Measurements from ENCODE around the gene ARFGEF3.

The ARFGEF3 gene

GRCh38 chr6:138308731-138309110 is 147.0 kb downstream of the ARFGEF3 start:
- no peak for DNase-seq (ENCODE audit: low read depth in 2 of 2)

DNA sequence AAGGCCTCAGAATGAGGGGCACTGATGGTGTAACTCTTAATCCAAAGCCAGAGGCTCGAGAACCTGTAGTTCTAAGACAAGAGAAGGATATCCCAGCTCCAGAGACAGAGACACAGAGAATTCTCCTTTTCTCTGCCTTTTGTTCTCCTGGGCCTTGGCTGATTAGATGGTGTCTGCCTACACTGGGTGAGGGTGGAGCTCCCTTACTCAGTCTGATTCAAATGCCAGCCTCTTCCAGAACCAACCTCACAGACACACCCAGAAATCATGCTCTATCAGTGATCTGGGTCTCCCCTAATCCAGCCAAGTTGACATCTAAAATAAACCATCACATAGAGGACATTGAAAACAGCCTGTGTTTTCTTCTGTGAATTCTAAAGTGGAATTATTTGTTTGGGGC is 148.0 kb downstream of the ARFGEF3 start:
- DNase-seq (ENCODE audit: low read depth in 2 of 2), result no peak

DNA sequence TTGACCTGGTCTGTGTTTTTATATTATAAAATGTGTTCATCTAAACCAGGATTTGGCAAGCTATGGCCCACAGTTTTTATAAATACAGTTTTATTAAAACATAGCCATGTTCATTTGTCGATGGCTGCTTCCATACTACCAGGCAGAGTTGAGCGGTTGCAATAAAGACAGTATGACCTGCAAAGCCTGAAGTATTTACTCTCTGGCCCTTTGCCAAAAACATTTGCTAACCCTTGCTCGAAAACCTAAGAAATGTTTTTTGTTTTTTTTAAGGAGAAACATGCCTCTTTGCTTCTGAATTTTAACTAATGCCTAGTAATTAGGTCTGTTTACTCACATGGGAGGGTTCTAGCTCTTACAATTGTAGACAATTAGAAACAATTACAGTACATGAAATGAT is 148.6 kb downstream of the ARFGEF3 start:
- no peak for DNase-seq (ENCODE audit: low read depth in 2 of 2)

DNA sequence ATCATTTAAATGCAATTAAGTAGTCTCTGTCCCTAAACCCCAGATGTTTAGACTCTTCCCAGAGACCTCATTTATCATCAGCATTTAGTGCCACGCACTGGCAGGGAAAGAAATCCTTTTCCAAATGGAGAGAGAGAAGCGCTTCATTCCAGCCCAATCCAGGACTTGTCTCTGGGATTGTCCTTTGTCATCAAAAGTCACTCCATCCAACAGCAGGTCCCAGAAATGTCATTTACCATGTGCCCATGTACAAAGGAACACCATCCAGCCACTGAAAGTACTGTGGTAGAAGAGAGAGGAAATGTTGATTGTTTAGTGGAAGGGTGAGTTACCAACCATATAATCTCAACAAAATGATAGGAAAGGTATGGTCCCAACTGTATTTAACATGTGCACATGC is 149.1 kb downstream of the ARFGEF3 start:
- DNase-seq (ENCODE audit: low read depth in 2 of 2), result no peak

DNA sequence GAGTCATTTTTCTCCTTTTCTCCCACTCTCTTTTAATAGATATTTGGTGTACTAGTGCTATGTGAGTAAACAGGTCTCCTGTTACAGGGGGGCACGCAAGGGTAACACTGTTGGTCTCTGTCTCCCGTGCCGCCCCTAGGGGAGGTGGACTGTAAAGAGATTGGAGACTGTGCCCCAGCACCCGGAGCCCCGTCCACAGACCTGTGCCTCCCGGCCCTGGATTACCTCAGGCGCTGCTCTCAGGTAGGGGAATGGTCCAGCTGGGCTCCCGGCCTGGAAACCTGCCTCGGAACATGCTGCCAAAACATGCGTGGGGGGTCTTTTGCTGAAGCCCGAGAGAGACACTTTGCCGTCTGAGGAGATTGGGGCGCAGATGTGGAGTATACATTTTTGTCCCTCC is 149.5 kb downstream of the ARFGEF3 start:
- DNase-seq (ENCODE audit: low read depth in 2 of 2), result no peak

DNA sequence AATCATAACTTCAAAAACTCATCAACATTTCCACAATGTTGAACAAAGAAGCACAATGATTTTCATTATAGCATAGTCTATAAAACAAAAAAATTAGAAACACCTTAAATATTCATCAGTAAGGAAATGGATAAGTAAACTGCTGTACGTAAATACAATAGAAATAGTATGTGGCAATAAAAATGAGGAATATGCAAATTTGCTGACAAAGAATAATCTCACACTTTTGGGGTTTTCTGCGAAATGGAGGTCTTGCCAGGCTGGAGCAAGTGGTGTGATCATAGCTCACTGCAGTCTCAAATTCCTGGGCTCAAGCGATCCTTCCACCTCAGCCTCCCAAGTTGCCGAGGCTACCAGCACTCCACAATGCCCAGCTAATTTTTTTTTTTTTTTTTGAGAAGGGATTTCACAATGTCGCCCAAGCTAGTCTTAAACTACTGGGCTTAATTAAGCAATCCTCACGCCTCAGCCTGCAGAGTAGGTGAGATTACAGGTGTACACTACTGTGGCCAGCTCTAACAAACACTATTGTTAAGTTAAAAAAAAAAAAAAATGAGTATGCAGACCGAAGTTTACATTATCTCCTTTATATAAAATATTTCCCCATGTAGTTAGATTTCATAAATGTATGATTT is 157.1 kb downstream of the ARFGEF3 start:
- DNase-seq (ENCODE audit: low read depth in 2 of 2), result no peak

DNA sequence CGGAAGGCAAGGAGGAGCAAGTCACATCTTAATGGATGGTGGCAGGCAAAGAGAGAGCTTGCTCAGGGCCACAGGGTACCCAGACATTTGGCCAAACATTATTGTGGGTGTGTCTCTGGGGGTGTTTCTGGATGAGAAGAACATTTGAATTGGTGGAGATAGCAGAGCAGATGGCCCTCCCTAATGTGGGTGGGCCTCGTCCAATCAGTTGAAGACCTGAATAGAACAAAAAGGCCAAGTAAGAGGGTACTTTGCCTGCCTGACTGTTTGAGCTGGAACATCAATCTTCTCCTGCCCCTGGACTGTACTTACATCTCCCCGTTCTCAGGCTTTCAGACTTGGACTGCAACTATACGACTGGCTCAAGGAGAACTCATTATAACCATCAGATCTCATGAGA is 160.2 kb downstream of the ARFGEF3 start:
- DNase-seq (ENCODE audit: low read depth in 2 of 2), result no peak

DNA sequence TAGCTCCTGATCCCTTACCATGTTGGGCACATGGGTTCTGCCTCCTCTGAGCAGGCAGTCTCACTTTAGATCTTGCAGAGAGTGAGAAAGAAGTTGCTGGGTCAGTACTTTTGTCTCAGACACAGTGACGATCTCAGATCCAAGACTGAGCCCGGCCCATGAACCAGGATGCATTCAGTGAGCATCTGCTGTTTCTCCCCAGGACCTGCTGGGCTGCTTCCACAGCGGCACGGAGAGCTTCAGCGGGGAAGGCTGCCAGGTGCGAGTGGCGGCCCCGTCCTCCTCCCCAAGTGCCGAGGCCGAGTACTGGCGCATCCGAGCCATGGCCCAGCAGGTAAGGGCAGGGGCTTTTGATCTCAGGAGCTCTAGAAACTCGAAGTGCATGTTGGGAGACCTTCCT is 162.1 kb downstream of the ARFGEF3 start:
- no peak for DNase-seq (ENCODE audit: low read depth in 2 of 2)

GRCh38 chr6:138328210-138328609 is 166.5 kb downstream of the ARFGEF3 start:
- no peak for DNase-seq (ENCODE audit: low read depth in 2 of 2)

- DNase-seq (ENCODE audit: low read depth in 2 of 2), result no peak
Observed at GRCh38 chr6:138330763-138331162, 169.0 kb downstream of the ARFGEF3 start.

DNA sequence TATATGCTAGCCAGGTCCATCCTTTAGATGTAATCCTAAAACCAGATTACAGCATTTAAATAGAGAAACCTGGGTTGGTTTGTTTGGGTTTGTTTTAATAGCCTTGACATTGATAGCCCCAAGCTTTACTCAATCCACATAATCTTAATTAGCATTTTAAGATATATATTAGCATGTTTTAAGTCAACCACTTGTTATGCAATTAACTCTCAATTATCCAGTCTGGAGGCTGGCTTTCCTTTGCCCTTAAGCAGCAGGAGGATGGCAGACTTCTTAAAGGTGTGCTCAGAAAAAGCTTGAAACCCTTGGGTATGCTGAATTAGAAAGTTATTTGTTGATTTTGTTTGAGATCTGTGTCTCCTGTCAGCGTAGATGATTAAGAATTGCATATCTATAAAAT is 169.7 kb downstream of the ARFGEF3 start:
- no peak for DNase-seq (ENCODE audit: low read depth in 2 of 2)

GRCh38 chr6:138331984-138332383 is 170.2 kb downstream of the ARFGEF3 start:
- DNase-seq (ENCODE audit: low read depth in 2 of 2), result no peak

DNA sequence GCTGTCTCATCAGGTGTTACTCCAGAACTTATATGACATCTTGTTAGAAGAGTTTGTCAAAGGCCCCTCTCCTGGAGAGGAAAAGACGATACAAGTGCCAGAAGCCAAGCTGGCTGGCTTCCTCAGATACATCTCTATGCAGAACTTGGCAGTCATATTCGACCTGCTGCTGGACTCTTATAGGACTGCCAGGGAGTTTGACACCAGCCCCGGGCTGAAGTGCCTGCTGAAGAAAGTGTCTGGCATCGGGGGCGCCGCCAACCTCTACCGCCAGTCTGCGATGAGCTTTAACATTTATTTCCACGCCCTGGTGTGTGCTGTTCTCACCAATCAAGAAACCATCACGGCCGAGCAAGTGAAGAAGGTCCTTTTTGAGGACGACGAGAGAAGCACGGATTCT is 172.3 kb downstream of the ARFGEF3 start:
- DNase-seq (ENCODE audit: low read depth in 2 of 2), result no peak

- DNase-seq (ENCODE audit: low read depth in 2 of 2), result no peak
Observed at GRCh38 chr6:138334963-138335362, 173.2 kb downstream of the ARFGEF3 start.

- DNase-seq (ENCODE audit: low read depth in 2 of 2), result no peak
Observed at GRCh38 chr6:138336221-138336620, 174.5 kb downstream of the ARFGEF3 start.

- DNase-seq (ENCODE audit: low read depth in 2 of 2), result no peak
Observed at GRCh38 chr6:138337076-138337475, 175.3 kb downstream of the ARFGEF3 start.

DNA sequence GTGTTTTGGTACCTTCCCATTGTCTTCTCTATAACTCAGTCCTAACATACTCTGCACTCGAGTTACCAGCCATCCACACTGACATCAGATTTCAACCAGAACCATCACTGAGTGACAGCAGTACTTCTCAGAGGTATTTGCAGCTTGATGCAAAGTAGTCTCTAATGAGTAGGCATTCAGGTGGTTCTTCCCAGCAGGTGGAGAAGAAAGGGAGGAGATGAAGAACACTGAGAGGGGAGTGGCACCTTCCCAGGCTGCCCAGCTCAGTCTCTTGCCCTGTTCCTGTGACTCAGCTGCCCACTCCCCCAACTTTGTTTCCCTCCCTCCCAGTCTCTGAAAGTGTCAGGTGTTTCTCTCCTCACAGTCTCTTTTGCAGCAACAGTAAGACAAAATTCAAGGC is 177.3 kb downstream of the ARFGEF3 start:
- no peak for DNase-seq (ENCODE audit: low read depth in 2 of 2)

GRCh38 chr6:138341176-138341575 is 179.4 kb downstream of the ARFGEF3 start:
- DNase-seq (ENCODE audit: low read depth in 2 of 2), result no peak

DNA sequence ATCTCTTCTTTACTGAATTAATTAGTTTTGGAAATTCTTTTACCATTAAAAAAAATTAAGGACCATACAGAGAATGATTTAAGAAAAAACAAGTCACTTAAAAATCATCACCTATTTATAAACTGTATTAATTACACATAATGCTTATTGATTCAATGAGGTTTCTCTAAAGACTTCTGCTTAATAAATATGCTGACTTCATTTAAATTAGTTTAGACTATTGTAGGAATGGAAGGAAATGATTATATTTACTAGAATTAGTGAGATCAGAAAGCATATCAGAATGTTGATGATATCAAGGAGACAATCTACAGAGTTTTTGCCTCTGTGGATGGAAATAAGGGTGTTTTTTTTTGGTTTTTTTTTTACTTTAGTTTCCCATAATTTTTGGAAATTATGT is 181.4 kb downstream of the ARFGEF3 start:
- DNase-seq (ENCODE audit: low read depth in 2 of 2), result no peak

DNA sequence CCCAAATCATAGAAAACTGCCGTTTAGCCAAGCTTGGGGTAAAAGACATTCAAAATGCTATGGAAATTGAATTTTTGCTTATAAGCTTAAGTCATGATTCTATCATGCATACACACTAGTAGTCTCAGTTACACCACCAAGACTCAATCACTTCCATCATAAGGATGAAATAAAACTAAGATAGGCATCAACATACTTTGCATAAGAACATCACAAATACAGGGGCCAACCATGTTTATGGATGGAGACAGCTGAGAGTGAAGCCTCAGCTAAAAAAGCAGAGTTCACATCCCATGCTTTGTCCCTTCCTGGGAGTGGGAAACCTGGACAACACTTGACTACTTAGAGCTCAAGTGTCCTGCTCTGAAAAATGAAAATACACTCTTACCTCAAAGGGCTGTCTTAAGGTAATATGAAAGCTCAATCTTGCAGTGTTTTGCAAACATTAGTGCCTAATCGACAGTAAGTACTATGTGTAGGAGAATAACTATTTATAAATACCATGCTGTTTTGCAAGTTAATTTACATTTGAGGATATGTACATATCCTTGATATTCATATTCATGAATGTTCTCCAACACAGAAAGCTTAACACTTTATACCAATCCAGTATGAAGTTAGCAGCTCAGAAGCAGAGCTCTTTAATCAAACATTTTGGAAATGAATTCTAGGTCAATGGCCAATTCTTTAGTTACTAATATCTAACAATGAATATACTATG is 184.0 kb downstream of the ARFGEF3 start:
- no peak for DNase-seq (ENCODE audit: low read depth in 2 of 2)

DNA sequence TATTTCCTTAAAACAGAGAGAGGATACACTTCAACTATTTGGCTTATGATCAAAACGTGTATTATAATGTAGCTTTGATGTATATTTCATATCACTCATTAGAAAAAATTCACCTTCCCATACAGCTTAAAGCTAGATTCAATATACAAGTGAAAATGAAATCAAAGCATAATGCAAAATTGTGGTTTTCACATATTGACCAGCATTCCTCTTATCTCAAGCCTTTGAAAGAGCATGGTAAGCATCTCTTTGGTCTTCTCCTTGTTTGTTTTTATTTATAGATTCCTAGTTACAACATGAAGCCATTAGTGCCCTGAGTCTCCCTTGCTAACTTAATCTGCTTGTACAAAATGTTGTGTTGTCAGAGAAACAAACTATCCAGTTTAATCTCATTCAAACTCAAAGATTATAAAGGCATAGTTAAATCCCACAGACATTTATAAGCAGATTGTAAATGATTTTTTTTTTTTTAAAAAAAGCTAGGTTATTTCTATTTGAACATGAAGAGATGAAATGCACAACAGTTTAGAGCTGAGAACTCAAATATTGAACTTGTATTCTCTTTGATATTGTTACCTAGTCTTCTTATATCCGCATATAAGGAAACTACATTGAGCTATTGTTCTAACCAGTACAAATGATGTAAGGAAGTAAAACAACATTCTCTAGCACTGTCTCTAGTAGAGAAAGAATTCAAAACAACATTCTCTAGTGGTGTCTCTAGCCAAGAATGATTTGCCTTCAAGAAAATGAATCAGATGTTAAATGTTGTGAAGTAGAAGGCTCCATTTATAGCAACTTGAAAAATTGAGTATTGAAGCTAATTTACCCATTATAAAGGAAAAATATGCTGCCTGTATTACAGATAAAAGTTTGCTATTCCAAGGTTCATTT is 184.8 kb downstream of the ARFGEF3 start:
- DNase-seq (ENCODE audit: low read depth in 2 of 2), result no peak

DNA sequence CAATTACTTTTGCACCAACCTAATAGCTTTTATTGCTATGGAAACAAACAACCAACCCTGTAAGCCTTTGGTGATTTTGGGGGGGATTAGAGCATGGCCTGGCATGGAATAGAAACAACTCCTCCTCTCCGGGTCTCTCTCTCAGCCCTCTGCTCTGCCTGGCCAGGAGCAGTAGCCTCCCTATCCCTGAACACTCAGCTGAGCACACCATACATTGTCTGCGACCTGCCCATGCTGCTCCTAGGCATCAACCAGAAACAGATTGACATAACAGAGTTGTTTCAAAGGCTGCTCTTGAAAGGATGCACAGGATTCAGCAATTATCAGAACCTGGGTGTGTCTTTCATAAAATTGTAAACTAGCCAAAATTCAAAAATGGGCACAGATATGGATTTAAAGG is 186.1 kb downstream of the ARFGEF3 start:
- DNase-seq (ENCODE audit: low read depth in 2 of 2), result no peak

- DNase-seq (ENCODE audit: low read depth in 2 of 2), result no peak
Observed at GRCh38 chr6:138349891-138350290, 188.2 kb downstream of the ARFGEF3 start.

Data from activated CD4-positive, alpha-beta T cell treated with anti-CD3 and anti-CD28 coated beads for 24 hours (primary cell).